Stimulated activated CD8-positive, alpha-beta memory T cell treated with anti-CD3 and anti-CD28 coated beads, Interleukin-15, amount 100 ng/mL, for 1 hour (primary cell): ENCODE data around the gene SLC22A13.
"Not testable (repeated sequence)": the region's sequence is repeated elsewhere in the genome, so short reads cannot be mapped to it uniquely, and the experiment has no call there.

Experiments used
- DNase-seq: peaks from one replicate; pipeline ENCODE4 v3.0.0-alpha.2; 2020; ENCODE audit warnings: low read depth

The SLC22A13 gene

DNA sequence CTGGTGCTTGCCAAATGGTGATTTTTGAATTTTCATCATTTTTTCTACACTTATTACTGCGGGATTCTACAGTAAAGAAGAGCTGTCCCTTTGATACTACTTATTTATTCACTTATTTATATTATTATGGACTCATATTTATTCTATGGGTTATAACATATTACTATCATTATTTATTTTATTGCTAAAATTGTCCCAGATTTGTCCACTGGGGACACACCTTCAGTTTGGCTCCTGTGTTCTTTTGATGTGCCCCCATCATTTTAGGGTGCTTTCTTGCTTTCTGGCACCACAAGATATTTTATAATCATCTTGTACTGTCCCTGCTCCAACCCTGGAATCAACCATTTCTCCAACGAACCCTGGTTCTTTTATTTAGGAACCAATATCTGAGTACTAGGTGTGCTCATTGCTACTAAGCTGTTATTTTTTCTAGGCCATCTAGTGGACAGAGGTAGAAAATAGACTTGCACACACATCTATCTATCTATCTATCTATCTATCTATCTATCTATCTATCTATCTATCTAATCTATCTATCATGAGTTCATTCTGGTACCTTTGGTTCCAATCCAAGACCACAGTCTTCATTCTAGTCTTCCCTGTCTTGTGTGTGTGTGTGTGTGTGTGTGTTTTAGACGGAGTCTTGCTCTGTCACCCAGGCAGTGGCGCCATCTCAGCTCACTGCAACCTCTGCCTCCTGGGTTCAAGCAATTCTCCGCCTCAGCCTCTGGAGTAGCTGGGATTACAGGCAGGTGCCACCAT, 32.5 kb downstream of the SLC22A13 start:
- DNase-seq: no peak

DNA sequence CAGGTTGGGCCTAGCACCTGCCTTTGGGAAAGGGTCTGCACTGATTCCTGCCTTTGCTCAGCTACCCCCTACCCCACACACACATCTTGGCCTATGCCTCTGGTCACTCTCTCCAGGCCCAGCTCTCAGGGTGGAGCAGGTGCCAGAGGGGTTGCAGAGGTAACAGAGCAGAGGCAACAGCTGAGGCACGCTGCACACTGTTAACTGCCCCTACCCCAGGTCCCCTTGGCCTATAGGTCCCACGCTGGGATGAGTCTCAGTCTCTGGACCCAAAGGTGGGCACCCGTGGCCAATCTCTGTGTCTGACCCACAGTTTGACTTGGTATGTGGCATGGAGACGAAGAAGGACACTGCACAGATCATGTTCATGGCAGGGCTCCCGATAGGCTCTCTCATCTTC, 41.3 kb downstream of the SLC22A13 start:
- DNase-seq: no peak

DNA sequence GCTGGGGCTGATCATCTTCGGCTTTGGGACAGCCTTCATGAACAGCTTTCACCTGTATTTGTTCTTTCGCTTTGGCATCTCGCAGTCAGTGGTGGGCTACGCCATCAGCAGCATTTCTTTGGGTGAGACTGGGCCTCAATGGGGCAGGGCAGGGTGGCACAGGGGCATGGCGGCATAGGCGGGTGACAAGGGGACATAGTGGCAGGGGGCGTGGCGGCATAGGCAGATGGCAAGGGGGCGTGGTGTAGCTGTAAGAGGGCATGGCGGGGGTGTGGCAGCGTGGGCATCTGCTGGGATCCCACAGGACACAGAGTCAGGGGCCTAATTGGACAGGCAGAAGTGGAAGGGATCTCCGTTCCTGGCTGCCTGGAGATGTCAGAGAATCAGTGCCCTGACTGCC, 42.0 kb downstream of the SLC22A13 start:
- no peak for DNase-seq

DNA sequence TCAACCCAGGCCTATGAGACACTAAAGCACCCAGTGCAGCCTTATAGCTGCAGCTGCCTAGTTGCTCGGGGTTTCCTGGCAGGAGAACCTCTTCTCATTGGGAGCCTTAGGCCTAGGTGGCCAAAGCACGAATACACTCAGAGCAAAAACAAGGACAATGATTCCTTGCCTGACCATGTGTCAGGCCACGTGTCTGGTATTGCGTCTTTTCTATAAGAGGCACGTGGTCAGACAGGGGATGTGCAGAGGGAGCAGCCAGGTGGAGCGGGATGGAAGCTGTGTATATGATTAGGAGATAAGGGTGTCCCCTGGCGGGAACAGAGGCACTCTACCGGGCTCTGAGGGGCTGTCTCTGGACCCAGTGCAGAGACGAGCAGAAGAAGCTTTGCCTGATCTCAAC, 42.8 kb downstream of the SLC22A13 start:
- no peak for DNase-seq

DNA sequence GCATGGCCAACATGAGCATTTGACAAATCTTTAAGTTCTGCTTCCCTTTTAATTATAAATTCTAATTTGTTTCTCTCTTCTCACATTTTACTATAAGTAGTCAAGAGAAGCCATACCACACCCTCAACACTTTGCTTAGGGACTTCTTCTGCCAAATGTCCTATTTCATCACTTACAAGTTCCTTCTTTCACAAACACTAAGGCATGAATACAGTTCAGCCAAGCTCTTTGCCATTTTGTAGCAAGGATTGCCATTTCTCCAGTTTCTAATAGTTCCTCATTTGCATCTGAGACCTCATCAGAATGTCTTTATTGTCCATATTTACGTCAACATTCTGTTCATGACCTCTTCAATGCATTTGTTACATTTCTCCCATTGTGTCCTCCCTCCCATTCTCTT, 45.9 kb downstream of the SLC22A13 start:
- DNase-seq: no peak

DNA sequence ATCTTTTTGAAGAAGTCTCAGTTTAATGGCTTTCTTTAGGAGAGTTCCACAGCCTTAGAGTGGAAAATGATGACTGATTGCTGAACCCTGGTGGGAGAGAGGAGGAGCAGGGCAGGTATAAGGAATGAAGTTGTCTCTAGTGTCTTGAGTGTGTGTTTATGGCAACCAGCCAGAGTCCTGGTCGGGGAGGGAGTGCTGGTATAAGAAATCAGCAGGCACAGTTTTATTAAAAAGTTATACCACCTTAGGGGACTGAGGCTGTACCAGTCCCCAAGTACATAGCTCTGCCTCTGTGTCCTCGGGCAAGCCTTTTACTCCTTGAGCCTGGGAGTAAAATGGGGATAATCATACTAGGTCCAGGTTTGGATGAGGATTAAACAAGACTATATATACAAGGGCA, 46.3 kb downstream of the SLC22A13 start:
- DNase-seq: no peak

DNA sequence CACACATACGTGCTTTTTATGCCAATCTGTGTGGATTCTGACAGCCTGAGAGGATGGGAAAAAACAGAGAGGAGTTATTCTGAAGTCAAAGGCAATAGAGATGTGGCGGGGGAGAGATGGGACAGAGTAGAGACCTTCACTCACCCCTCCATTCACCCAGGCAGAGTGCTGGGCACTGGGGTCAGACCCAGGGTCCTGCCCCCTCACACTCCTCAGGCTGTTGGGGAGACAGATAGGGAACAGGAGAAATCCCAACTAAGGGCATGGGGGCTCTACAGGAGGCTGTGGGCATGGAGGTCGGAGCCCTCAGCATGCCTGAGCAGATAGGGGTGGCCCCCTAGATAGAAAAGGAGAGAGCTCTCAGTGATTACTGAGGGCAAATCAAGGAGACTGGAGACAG, 46.7 kb downstream of the SLC22A13 start:
- no peak for DNase-seq

DNA sequence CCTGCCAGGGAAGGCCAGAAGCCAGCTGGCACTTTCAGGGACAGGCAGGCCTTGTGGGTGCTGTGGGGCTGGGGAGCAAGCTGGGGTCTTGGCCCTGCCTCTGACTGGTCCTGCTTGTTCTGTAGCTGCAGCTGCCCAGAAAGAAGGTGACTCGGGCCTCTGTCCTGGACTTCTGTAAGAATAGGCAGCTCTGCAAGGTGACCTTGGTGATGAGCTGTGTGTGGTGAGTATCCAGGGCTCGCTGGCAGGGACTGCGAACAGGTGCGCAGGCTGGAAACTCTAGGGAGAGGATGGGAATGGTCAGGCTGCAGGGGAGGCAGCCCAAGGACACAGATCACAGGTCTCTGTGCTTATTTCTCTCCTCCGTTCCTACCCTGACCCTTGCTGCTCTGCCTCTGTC, 47.7 kb downstream of the SLC22A13 start:
- no peak for DNase-seq

DNA sequence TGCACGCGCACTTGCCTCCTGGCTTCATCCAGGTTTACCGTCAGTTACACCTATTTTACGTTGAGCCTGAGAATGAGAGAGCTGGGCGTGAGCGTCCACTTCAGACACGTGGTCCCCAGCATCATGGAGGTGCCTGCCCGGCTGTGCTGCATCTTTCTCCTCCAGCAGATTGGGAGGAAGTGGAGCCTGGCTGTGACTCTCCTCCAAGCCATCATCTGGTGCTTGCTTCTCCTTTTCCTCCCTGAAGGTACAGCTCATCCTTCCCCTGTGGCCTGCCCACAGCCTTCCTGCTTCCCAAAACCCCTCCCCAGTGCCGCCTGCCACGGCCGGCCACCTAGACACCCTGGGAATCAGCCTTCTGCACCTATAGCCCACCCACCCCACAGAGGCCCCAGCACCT, 48.1 kb downstream of the SLC22A13 start:
- DNase-seq: no peak

DNA sequence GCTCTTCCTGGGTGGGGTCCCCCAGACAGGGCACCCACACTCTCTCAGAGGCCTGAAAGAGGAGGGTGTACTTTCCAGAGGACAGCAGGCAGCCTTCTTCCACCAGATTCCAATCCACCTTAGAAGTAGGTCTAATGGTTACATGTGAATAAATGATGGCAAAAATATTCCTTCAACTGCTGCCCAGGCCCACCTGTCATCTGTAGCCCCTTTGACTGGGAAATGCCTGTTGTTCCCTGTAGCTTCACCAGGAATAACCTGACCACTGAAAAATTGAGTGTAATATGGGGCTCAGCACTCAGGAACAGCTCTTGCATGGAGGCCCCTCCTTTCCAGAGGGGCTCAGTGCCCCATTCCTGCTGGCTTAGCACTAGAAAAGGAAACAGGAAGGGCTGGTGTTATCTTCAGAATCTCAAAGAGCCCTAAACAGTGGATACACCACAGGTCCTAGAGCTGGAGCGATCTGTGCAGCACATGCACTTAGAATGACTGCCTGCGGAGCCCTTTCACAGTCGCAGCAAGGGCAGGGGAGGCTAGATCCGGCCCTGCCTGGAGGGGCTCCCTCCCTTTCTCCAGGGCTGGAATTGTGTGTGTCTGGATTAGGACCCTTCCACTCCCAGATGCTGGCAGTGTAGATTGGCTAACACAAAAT, 48.6 kb downstream of the SLC22A13 start:
- DNase-seq: no peak

DNA sequence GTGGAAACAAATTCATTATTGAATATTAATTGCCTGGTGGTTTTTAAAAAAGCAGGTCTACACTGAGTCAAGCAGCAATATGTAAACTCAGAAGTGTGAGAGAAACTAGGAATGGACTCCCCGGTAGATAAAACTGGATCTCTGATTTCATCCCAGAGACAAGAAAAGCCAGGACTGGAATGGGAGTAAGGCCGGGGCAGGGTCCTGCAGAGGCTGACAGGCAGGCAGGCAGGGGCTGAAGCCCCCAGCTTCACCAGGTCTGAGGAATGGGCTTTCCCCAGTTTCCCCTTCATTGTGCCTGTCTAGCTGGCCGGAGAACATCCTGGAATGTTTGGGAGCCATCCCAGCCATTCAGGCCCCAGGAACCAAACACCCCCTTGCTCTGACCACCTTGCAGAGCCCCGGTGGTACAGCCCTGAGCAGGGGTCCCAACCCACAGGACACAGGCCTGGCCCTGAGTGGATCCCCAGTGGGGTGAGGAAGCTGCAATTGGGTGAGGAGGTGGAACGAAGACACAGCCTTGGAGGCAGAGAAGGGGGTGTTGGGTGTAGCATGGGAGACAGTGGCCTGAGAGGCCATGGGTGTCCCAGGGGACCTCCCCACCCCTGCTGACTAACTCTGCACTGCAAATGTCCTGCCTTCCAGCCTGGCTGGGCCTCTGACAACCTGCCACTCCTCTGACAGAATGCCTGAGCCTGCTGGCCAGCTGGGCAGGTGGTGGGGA, 49.3 kb downstream of the SLC22A13 start:
- DNase-seq: no peak

DNA sequence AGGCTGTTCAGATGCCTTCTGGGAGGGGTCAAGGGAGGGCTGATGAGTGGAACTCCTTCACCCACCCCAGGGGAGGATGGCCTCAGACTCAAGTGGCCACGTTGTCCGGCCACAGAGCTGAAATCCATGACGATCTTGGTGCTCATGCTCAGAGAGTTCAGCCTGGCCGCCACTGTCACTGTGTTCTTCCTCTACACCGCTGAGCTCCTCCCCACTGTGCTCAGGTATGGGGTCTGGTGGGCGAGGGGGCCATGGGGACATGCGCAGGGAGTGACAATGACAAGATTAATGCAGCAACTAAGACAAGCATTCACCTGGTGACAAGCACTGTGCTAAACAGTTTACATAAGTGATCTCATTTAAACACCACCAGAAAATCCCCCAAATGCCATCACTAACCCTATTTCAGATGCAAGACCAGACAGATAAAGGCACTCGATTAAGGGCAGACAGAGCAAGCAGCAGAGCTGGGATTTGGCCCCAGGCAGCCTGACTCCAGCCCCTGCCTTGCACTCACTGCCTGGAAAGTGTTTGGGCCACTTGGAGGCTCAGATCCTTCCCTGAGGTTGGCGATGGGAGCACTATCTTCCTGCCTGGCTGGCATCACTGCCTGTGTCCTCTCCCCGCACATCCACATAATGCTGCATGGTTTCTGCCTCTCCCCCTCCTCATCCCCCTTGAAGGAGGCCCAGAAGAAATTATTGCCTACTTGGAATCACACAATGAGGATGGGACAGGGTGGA, 50.0 kb downstream of the SLC22A13 start:
- DNase-seq: no peak

DNA sequence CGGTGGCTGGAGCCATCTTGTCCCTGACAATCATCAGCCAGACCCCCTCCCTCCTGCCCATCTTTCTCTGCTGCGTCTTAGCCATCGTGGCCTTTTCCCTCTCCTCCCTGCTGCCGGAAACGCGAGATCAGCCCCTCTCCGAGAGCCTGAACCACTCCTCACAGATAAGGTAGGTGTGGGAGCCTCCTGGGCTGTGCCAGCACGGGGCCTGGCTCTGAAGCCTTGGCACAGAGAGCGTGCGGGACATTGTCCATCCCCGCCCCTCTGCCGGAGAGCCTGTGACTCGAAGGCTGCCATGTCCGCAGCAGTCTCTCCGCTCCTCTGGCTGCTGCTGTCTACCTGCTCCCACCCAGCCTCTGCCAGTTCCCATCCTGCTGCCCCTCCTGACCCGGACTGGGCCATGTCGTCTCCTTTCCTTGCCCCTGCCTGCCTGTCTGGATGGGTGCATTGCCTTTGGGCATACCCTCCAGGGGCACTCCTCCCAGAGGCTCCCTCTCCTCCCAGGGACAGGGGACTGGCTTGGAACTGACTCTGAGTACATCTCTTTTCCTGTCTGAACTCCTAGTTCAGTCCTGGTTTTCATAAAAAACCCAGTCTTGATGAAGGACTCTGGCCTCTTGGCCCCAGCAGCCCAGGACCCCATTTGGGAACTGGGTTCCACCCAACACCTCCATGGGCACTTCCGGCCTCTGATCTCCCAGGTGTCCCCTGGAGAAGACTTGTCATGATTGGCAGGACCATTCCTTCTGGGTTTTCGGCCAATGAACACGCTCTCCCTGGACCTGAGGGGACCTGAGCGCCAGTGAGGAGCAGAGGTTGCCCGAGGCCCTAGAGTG, 51.0 kb downstream of the SLC22A13 start:
- DNase-seq: no peak

DNA sequence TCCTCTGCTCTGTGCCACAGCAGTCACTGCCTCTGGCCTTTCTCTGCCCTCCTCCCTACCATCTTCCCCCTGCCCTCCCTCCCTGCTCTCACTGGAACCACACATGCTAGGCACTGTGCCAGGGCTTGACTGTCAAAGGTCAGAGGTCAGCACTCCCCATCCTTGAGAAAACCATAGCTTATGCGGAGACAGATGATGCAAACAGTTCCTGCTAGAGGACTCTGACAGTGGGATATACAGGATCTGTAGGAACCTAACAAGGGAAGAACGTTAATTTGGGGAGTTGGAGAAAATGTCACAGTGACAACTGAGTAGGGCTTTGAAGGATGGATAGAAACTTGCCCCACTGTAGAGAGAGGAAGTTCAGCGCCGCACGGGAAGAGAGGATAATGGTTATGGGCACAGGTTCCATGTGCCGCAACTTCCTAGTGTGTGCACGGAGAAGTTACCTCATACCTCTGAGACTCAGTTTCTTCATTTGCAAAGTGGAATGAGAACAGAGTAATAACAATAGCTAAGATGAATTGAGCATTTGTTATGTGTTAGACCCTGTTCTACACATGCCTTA, 51.7 kb downstream of the SLC22A13 start:
- DNase-seq: no peak

DNA sequence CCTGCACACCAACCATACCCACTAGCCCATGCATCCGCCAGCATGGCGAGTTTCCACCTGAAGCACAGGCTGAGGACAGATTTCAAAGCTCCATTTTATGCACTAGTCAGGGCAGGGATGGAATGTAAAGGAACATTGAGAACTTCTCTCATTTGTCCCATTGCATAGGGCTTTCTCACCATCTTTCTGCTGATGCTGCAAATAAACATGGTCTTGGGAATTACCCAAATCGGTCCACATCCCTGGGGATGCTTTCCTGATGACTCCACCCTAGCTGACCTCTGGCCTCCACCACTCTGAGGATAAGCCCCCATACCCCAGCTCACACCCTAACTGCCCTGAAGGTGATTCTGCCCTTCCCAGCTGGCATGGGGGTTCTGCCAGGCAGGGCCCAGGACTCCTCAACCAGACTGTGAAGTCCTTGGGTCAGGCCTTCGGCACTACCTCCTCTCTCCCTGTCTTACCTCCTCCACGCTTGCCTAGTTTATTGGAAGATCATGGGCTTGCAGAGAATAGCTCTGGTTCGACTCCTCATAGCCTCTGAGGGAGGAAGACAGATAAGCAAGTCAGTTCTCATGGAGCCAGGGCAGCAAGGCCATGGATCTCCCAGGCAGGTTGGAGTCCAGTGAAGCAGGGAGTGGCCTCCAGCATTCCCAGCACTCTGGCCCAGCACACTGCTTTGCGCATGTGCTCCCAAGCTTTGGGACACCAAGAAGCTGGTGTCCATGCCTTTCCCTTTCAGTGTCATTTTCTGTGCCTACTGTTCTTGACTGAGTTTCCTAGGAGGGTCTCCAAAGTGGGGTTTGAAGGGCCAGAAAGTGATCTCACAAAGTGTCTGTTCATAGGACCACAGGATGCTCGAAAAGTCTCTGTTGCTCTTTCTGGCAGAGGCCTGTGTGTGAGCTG, 53.4 kb downstream of the SLC22A13 start:
- no peak for DNase-seq

DNA sequence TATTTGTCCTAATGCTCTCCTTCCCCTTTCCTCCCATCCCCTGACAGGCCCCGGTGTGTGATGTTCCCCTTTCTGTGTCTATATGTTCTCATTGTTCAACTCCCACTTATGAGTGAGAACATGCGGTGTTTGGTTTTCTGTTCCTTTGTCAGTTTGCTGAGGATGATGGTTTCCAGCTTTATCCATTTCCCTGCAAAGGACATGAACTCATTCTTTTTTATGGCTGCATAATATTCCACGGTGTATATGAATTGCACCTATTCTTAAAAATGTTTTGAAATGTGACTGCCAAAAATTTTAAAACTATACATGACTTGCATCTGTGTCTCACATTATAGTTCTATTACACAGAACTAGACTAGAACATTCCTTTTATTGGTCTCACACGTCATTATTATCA, 55.0 kb downstream of the SLC22A13 start:
- DNase-seq: not testable (repeated sequence)

DNA sequence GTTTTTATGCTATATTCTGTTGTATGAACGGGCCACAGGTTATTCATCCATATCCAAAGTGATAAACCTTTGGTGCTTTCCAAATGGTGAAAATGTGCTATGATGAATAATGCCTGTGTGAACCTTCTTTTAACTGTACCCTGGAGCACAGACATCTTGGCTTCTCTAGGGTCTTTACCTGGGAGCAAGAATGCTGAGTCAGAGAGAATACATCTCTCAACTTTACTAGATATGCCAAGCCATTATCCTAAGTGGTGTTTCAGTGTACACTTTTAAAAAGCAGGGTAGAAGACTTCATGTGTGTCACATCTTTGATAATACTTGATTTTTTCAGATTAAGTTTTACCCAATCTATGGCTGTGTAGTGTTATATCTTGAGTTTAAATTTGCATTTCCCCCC, 57.4 kb downstream of the SLC22A13 start:
- no peak for DNase-seq

DNA sequence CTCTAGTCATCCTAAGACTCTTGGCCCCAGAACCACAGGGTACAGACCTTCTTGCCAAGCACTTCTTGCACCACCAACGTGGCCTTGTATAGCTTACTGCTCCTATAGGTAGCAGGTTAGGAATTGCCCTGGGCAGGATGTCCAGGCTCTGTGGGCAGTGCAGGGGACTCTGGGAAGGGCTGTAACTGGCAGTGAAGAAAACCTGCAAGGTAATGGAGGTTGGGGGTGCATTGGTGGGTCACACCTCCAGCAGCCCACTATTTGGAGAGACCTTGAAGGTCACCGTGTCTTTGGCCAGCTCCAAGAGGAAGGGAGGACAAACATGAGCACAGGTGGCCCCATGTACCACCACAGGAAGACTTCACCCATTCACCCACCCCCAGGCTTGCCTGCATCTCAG, 59.6 kb downstream of the SLC22A13 start:
- DNase-seq: no peak

DNA sequence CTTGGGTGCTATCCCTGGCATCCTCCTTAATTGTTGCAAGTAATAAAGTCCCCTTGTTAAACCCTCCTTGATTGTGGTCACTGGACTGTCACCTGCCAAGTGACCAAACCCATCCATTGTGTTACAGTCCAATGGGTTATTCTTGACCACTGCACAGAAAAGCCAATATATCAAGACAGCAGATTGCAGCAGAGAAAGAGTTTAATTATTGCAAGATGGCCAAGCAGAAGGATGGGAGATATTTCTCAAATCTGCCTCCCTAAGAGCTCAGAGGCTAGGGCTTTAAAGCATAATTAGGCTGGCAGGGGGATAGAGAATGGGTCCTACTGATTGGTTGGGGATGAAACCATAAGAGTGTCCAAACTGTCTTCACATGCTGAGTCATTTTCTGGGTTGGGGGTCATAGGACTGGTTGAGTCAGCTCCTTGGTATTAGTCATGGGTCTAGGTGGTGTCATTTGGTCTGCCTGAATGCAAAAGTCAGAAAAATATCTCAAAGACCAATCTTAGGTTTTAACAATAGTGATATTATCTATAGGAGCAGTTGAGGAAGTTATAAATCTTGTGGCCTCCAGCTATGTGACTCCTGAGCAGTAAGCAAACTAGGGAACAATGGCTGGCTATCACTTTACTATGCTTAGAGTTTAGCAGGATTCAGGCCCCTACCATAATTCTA, 61.9 kb downstream of the SLC22A13 start:
- DNase-seq: no peak
